ENCODE measurements around the gene MUL1. TPM values are rescaled to one million over a fixed set of nuclear protein-coding genes. Genes with fewer than 3 reads are reported as not detected.

Gene MUL1
- polyA plus RNA-seq, 1 donor, result 20.0 TPM

GRCh38 chr1:20470194-20470593 is 37.8 kb downstream of the MUL1 start:
- no peak for DNase-seq (ENCODE audit: low read depth)

- DNase-seq (ENCODE audit: low read depth), result no peak
These were observed 38.4 kb downstream of the MUL1 start for GRCh38 chr1:20469406-20470076.

GRCh38 chr1:20466273-20466672 is 41.7 kb downstream of the MUL1 start:
- DNase-seq (ENCODE audit: low read depth), result no peak

- no peak for DNase-seq (ENCODE audit: low read depth)
These were observed 42.8 kb downstream of the MUL1 start for GRCh38 chr1:20465187-20465586.

- no peak for DNase-seq (ENCODE audit: low read depth)
These were observed 44.4 kb downstream of the MUL1 start for GRCh38 chr1:20463502-20463901.

- no peak for DNase-seq (ENCODE audit: low read depth)
These were observed 45.6 kb downstream of the MUL1 start for GRCh38 chr1:20462397-20462796.

- no peak for DNase-seq (ENCODE audit: low read depth)
These were observed 49.2 kb downstream of the MUL1 start for GRCh38 chr1:20458717-20459116.

GRCh38 chr1:20454004-20454403 is 53.9 kb downstream of the MUL1 start:
- no peak for DNase-seq (ENCODE audit: low read depth)

GRCh38 chr1:20449735-20450311 is 58.1 kb downstream of the MUL1 start:
- DNase-seq (ENCODE audit: low read depth), result no peak

Other genes with a start within 250 kb of the MUL1 start
- gene VWA5B1, start 217.3 kb downstream of the MUL1 start, polyA plus RNA-seq (ENCODE audit: insufficient read length), result 0.13 TPM
- gene CAMK2N1, start 21.9 kb downstream of the MUL1 start, polyA plus RNA-seq (ENCODE audit: insufficient read length), result 4.2 TPM
- gene FAM43B, start 44.4 kb upstream of the MUL1 start, polyA plus RNA-seq (ENCODE audit: insufficient read length), result 0.58 TPM
- 0.18 TPM for gene CDA, start 80.9 kb upstream of the MUL1 start, polyA plus RNA-seq (ENCODE audit: insufficient read length)
- 38.7 TPM for gene PINK1, start 125.3 kb upstream of the MUL1 start, polyA plus RNA-seq (ENCODE audit: insufficient read length)
- 122 TPM for gene DDOST, start 153.2 kb upstream of the MUL1 start, polyA plus RNA-seq (ENCODE audit: insufficient read length)
- gene KIF17, start 209.9 kb upstream of the MUL1 start, polyA plus RNA-seq (ENCODE audit: insufficient read length), result 3.2 TPM
- 0.15 TPM for gene SH2D5, start 224.6 kb upstream of the MUL1 start, polyA plus RNA-seq (ENCODE audit: insufficient read length)